HG03066 (cell line): Measurements from ENCODE around the gene SCGB2A2.

ENCODE experiments used
- ATAC-seq: cut with Tn5 transposase; IDR thresholded peaks from one replicate; pipeline ENCODE4 v1.9.1; 2021; ENCODE audit warnings: low read depth; ENCODE audit not compliant: unreplicated experiment

The SCGB2A2 gene

DNA sequence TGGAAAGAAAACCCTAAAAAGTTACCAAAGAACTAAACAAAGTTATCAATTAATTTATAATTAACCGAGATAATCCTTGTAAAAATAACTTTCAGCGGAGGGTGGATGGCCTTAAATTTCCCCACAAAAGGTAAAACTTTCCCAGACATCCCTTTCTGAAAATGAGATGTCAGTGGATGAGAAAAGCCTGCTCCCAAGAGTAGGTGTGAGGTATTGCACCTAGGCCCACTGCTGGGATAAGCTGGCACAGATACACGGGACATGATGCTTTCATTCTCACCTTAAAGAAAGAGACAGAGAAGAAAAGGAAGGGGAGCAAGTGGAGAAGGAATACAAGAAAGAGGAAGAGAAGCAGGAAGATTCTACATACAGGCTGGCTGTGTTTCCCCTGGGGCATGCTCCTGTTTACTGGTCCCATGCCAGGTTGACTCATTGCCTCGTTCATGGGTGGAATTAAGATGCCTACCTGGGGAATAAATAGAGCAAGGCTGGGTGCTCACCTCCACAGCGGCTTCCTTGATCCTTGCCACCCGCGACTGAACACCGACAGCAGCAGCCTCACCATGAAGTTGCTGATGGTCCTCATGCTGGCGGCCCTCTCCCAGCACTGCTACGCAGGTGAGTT lies at the start of gene SCGB2A2:
Gene SCGB2A2, plus strand, starts transcription at position 505 of the 625 bp plus-strand sequence. Its CDS starts 59 bp downstream, at position 564.
- no peak for ATAC-seq

GRCh38 chr11:62221498-62221897 lies 48.5 kb upstream of the SCGB2A2 start:
- no peak for ATAC-seq

DNA sequence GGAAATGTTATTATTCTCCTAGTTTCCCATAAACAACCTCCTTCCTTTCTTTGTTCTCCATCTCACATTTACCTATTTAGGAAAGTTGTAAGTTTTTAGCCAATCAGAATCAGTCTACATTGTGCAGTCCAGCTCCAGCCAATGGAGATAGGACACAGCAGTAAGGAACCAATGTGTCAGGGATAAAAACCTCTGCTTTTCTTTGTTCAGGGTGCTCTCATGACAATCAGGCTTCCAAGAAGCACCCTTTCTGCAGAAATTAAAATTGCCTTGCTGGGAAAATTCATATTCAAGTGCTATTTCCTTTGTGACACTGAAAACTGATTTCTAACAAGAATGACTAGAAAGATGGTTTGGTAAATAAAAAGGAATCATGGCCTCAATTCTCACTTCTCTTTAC lies 46.9 kb upstream of the SCGB2A2 start:
- ATAC-seq, result no peak

GRCh38 chr11:62233730-62234129 lies 36.2 kb upstream of the SCGB2A2 start:
- no peak for ATAC-seq

DNA sequence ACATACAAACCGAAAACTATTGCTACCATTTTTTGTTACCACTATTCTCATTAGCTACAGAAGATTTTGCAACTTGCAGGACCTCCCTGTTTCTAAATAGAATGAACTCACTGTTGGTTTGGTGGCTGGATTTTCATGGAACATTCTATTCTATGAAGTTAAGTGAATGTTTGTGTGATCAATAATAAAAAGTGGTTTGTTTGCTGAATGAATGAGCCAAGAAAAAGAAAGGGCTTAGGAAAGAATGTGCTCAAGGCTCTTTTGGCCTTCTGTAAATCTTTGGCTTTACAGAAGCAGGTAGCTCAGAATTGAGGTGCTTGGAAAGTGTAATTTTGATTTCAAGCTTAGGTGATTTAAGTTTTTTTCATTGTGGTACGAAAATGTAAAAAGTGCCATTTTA lies 33.8 kb upstream of the SCGB2A2 start:
- ATAC-seq, result no peak

GRCh38 chr11:62237499-62237898 lies 32.5 kb upstream of the SCGB2A2 start:
- ATAC-seq, result no peak

DNA sequence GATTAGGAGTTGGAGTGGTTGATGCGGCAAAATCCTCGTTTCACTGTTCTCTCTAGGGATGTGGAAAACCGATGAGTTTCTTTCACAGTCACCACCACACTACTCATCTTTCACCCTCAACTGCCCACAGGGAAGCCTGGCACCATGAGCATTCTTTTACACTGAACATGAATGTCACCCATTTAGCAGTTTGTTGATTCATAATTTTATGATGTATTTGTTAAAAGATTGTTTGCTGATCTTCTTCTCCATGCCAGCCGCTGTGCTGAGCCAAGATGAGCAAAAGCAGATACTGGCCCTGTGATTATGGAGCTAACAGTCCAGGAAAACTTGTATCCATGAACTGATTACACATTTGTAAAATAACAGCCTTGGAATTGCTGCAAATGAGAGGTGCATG lies 31.8 kb upstream of the SCGB2A2 start:
- no peak for ATAC-seq

DNA sequence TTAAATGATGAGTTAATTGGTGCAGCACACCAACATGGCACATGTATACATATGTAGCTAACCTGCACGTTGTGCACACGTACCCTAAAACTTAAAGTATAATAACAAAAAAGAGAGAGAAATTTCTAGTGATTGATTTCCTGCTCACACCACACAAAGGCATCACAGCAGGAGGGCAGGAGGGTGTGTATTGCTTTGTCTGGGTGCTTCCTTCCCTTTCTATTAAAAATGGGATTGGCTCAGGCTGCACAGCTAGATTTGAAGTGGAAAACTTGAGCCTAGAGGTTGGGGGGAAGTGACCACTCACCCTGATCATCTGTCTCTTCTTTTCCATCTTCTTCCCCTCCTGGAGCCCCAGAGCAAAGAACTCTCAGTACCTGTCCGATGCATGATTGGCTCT lies 28.9 kb upstream of the SCGB2A2 start:
- no peak for ATAC-seq

GRCh38 chr11:62242021-62242420 lies 27.9 kb upstream of the SCGB2A2 start, which contains the start of gene SCGB1D2:
SCGB1D2 (plus strand) TSS chr11:62242239; CDS start chr11:62242308, 69 bp downstream.
- ATAC-seq, result no peak

DNA sequence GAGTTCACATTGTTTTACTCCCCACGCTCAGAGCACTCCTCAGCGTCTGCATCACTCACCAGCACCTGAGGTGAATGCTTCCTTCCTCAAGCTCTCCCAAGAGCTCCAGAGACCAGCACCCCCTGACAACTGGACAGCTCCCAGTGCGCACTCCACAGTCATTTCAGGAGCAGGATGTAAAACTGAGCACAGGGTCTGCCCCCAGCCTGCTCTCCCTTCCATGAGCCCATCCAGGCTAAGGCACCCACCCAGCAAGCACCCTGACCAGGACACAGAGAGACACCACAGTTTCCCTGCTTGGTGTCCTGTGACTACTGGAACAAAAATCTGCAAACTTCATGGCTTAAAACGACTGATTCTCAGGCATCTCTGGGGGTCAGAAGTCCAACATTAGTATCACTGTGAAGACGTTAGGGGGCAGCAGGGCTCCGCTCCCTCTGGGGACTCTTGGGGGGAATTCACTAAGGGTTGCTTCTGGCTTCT lies 24.6 kb upstream of the SCGB2A2 start:
- no peak for ATAC-seq

- ATAC-seq, result no peak
These were observed 18.3 kb upstream of the SCGB2A2 start for GRCh38 chr11:62251698-62252097.

- no peak for ATAC-seq
These were observed 15.9 kb upstream of the SCGB2A2 start for GRCh38 chr11:62253999-62254542.

DNA sequence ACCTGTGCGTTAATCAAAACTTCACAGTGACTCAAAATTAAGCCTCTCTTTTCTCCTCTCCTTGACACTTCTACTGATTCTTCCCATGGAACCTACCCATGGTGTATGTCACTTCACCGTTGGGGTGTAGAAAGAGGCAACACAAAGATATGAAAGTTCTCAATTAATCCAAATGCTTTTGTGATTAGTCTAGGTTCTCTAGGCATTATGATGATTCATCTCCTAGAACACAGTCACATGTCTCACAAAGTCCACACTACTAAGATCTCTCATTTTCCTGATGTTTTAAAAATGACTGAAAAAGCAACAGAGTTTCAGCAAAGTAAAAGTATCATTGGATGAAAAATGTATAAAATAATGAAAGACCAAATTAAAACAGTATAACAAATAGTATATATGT lies 13.7 kb upstream of the SCGB2A2 start:
- no peak for ATAC-seq

- no peak for ATAC-seq
These were observed 9.6 kb upstream of the SCGB2A2 start for GRCh38 chr11:62260261-62260953.

- no peak for ATAC-seq
These were observed 6.0 kb upstream of the SCGB2A2 start for GRCh38 chr11:62264004-62264403.

- ATAC-seq, result no peak
These were observed 3.4 kb upstream of the SCGB2A2 start for GRCh38 chr11:62266558-62266957.

DNA sequence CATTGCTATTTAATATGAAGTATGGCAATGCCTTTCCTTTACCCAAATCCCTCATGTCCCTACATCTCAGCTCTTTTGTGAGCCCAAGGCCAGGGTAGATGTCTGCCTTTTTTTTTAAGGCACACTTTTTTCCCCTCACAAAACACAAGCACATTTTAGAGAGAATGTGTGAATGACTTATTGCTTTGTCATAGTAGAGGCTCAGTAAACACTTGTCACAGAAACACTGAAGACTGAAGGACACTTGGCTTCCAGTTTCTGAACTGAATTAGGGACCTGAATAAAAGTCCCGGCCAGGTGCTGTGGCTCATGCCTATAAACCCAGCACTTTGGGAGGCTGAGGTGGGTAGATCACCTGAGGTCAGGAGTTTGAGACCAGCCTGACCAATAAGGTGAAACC lies 2.9 kb upstream of the SCGB2A2 start:
- ATAC-seq, result no peak

GRCh38 chr11:62267576-62267975 lies 2.4 kb upstream of the SCGB2A2 start:
- ATAC-seq, result no peak

DNA sequence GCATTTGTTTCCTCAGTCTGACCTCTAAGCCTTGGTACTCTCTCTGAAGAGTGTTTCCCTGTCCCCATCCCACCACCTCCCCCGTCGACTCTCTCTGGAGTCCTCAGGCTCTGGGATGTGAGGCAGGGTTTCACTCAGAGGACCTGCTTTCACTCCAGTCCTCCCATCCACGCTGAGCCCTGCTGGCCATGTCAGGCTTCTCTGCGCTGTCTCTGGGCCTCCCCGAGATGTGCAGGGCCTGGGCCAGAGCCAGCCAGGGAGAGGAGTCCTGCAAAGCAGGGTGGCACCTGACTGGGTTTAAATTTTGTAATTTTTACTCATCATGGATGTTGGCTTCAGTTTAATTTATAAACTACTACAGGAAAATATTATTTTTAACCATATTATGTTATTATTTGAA lies 3.3 kb downstream of the SCGB2A2 start:
- ATAC-seq, result no peak

GRCh38 chr11:62273789-62274275 lies 3.9 kb downstream of the SCGB2A2 start:
- no peak for ATAC-seq

- no peak for ATAC-seq
These were observed 10.5 kb downstream of the SCGB2A2 start for GRCh38 chr11:62280452-62280851.

GRCh38 chr11:62295504-62295903 lies 25.5 kb downstream of the SCGB2A2 start:
- ATAC-seq, result no peak
